ENCODE results near the gene MICAL2. TPM values are rescaled to one million over a fixed set of nuclear protein-coding genes. Genes with fewer than 3 reads are reported as not detected.

The MICAL2 gene
- total RNA-seq, 1 donor from 2014 or later: 10.0 TPM

- TF ChIP-seq, protein P1, sequence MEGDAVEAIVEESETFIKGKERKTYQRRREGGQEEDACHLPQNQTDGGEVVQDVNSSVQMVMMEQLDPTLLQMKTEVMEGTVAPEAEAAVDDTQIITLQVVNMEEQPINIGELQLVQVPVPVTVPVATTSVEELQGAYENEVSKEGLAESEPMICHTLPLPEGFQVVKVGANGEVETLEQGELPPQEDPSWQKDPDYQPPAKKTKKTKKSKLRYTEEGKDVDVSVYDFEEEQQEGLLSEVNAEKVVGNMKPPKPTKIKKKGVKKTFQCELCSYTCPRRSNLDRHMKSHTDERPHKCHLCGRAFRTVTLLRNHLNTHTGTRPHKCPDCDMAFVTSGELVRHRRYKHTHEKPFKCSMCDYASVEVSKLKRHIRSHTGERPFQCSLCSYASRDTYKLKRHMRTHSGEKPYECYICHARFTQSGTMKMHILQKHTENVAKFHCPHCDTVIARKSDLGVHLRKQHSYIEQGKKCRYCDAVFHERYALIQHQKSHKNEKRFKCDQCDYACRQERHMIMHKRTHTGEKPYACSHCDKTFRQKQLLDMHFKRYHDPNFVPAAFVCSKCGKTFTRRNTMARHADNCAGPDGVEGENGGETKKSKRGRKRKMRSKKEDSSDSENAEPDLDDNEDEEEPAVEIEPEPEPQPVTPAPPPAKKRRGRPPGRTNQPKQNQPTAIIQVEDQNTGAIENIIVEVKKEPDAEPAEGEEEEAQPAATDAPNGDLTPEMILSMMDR (IDR thresholded peaks at IDR 0.05; ENCODE audit: unreplicated experiment): no peak
- no peak for DNase-seq (ENCODE audit: low spot score, unreplicated experiment)
- Mint-ChIP-seq H3K4me1 (ENCODE audit: low read depth) (peaks cover 16% of the 10 kb centered on the region), H3K27ac (no peak overlapping the region), H3K36me3 (ENCODE audit: insufficient read depth) (no peaks in the 10 kb centered on the region), H3K27me3 (peaks cover 6% of the 10 kb centered on the region), H3K4me3 (ENCODE audit: low read depth) (no peak overlapping the region), H3K9me3 (ENCODE audit: low read depth) (no peaks in the 10 kb centered on the region)
Measured at GRCh38 chr11:12165237-12165875, 55.0 kb downstream of the MICAL2 start.

DNA sequence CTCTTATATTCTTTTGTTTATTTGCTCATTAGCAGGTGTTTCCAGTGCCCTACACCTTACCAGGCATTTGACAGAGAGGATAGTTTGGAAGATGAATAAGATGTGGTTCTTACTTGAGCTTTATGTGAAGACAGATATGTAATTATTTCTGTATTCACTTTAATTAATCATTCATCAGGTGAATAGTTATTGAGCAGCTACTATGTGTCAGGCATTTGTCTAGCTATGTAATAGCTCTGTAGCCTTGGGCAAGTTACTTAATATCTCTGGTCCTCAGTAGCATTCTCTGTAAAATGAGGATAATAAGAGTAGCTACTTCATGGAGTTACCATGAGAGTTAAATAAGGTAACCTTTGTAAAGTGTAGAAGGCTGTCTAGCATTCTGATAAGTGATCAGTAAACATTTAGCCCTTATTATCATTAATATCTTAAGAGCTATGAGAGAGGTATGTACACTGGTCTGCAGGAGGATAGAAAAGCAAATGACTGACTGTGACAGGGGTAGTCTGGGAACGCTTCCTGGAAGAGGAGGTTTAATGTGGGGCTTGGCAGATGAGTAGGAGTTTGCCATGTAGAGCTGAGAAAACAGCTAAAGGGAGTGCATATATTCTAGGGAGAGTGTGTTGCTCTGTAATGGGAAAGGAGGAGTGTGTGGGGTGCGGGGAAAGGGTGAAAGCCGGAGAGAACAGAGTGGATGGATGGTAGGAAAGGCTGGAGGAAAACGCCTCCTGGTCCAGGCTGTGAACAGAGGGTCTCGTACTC, 56.1 kb downstream of the MICAL2 start:
- DNase-seq (ENCODE audit: low spot score, unreplicated experiment): no peak
- no peaks in the 10 kb centered on the region for H3K36me3 Mint-ChIP-seq (ENCODE audit: insufficient read depth)
- H3K4me3 Mint-ChIP-seq (ENCODE audit: low read depth): no peak overlapping the region
- H3K27ac Mint-ChIP-seq: peak overlapping the region; percentile 53
- TF ChIP-seq, protein P1 (IDR thresholded peaks at IDR 0.05; ENCODE audit: unreplicated experiment): no peak
- peaks cover 3% of the 10 kb centered on the region for H3K27me3 Mint-ChIP-seq
- H3K4me1 Mint-ChIP-seq (ENCODE audit: low read depth): peaks cover 12% of the 10 kb centered on the region
- no peaks in the 10 kb centered on the region for H3K9me3 Mint-ChIP-seq (ENCODE audit: low read depth)

DNA sequence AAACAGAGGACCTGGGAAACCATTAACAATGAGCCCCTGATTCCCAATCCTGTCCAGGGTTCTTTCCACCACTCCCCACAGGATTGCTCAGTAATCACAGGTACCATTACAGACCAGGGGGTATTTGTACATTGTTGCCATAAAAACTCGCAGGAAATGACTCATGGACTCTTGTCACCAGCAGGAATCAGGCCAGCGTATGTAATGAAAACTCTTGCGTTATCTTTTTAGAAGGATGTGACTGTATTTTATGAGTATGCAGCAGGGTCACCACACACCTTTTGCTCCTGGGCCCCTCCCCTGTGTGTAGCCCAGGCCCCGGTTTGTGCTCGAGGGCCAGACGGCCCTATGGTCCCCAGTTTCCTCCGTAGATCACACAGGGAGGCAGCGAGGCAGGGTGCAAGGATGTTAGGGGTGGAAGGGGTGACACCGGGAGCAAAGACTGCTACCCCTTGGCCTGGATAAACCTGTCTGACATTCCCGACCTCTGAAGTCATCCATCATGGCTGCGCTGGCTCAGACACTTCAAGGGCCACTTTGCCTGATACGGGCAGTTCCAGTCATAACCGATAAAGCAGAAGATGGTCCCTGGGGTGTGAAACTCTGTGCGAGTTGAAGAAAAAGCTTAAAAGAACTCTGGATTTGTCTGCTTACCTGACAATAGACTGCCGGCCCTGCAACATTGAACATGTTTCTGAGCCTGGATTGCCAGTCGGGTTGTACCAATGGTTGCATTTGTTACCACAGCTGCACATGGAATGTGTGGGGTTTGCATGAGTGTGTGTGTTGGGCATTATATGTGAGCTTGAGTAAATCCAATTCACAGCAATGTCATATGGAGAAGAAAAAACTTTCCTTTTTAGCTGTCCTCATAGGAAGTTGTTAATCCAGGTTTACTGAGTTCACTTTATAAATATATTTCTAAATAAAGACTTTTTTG, 56.9 kb downstream of the MICAL2 start:
- Mint-ChIP-seq H3K9me3 (ENCODE audit: low read depth) (no peaks in the 10 kb centered on the region), H3K27ac (peak overlapping the region; percentile 53), H3K4me3 (ENCODE audit: low read depth) (no peak overlapping the region), H3K4me1 (ENCODE audit: low read depth) (peaks cover 12% of the 10 kb centered on the region), H3K36me3 (ENCODE audit: insufficient read depth) (no peaks in the 10 kb centered on the region), H3K27me3 (peaks cover 3% of the 10 kb centered on the region)
- no peak for DNase-seq (ENCODE audit: low spot score, unreplicated experiment)
- TF ChIP-seq, protein P1 (IDR thresholded peaks at IDR 0.05; ENCODE audit: unreplicated experiment): no peak

- peak overlapping the region; percentile 70 for H3K27ac Mint-ChIP-seq
- H3K9me3 Mint-ChIP-seq (ENCODE audit: low read depth): no peaks in the 10 kb centered on the region
- H3K4me1 Mint-ChIP-seq (ENCODE audit: low read depth): peaks cover 12% of the 10 kb centered on the region
- peaks cover under 1% of the 10 kb centered on the region for H3K27me3 Mint-ChIP-seq
- H3K36me3 Mint-ChIP-seq (ENCODE audit: insufficient read depth): no peaks in the 10 kb centered on the region
- TF ChIP-seq, protein P1 (IDR thresholded peaks at IDR 0.05; ENCODE audit: unreplicated experiment): no peak
- no peak for DNase-seq (ENCODE audit: low spot score, unreplicated experiment)
- no peak overlapping the region for H3K4me3 Mint-ChIP-seq (ENCODE audit: low read depth)
Measured at GRCh38 chr11:12168114-12168513, 57.7 kb downstream of the MICAL2 start.

GRCh38 chr11:12169822-12170221, 59.4 kb downstream of the MICAL2 start:
- peaks cover 12% of the 10 kb centered on the region for H3K4me1 Mint-ChIP-seq (ENCODE audit: low read depth)
- H3K27ac Mint-ChIP-seq: no peak overlapping the region
- H3K4me3 Mint-ChIP-seq (ENCODE audit: low read depth): no peak overlapping the region
- TF ChIP-seq, protein P1 (IDR thresholded peaks at IDR 0.05; ENCODE audit: unreplicated experiment): no peak
- H3K36me3 Mint-ChIP-seq (ENCODE audit: insufficient read depth): no peaks in the 10 kb centered on the region
- no peaks in the 10 kb centered on the region for H3K9me3 Mint-ChIP-seq (ENCODE audit: low read depth)
- DNase-seq (ENCODE audit: low spot score, unreplicated experiment): no peak
- no peaks in the 10 kb centered on the region for H3K27me3 Mint-ChIP-seq
